ENCODE measurements around the gene AFF3. TPM values are rescaled to one million over a fixed set of nuclear protein-coding genes. Genes with fewer than 3 reads are reported as not detected.

AFF3 gene
- polyA plus RNA-seq, 1 donor (not counting 4 experiments of a cell fraction or from before 2014, with no cell fraction given) = not detected

DNA sequence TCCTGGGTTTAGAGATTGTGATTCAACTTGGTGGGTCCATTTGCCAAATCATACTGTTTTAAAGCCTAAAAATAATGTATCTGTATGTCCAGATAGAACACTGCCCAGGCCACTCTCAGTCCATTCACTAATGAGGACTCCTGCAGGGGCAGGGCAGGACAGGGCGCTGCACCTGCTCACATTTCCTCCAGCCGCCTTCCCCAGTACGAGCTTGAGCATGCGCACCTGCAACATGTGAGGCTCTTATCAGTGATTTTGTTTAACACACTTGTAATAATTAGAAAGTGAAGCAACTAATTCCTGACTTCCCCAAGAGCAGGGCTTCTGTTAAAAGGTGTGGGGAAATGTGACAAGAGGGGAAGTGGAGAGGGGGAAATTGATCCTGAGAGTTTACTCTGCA is 89.7 kb downstream of the AFF3 start:
- DNase-seq (ENCODE audit: low read depth, low spot score) = no peak
- Histone ChIP-seq H3K9me1 (ENCODE audit: control insufficient read depth, extremely low read depth, insufficient read depth, low read length) (no peaks in the 10 kb centered on the region), H3K27me3 (ENCODE audit: control insufficient read depth, extremely low read depth, insufficient read depth, low read length) (no peaks in the 10 kb centered on the region), H3K9me3 (ENCODE audit: control insufficient read depth, low read depth, low read length) (no peaks in the 10 kb centered on the region), H3K4me1 (ENCODE audit: control insufficient read depth, extremely low read depth, insufficient read depth, low read length) (no peaks in the 10 kb centered on the region), H3K9ac (ENCODE audit: control insufficient read depth, extremely low read depth, insufficient read depth, low read length) (no peak overlapping the region), H3K4me3 (ENCODE audit: control insufficient read depth in 2 of 3, extremely low read depth in 1 of 3, insufficient read depth in 2 of 3, low read depth in 1 of 3, low read length in 3 of 3) (no peak overlapping the region), H3K36me3 (ENCODE audit: control insufficient read depth in 2 of 2, extremely low read depth in 1 of 2, insufficient read depth in 2 of 2, low read length in 2 of 2) (no peaks in the 10 kb centered on the region), H3K79me2 (ENCODE audit: control insufficient read depth, insufficient read depth, low read length) (no peaks in the 10 kb centered on the region), H4K20me1 (ENCODE audit: control insufficient read depth, extremely low read depth, insufficient read depth, low read length) (no peaks in the 10 kb centered on the region), H3K4me2 (ENCODE audit: control insufficient read depth, extremely low read depth, insufficient read depth, low read depth, low read length) (no peak overlapping the region), H3K27ac (ENCODE audit: control insufficient read depth, insufficient read depth, low read length) (no peak overlapping the region), H2AFZ (ENCODE audit: control insufficient read depth, low read length) (no peak overlapping the region)
- TF ChIP-seq CTCF (optimal IDR thresholded peaks at IDR 0.05 in 1 of 3, IDR thresholded peaks at IDR 0.05 in 1 of 3, conservative IDR thresholded peaks at IDR 0.05 in 1 of 3; ENCODE audit: extremely low read depth in 1 of 3, insufficient read depth in 2 of 3, low read length in 3 of 3) (no peak), EZH2 (IDR thresholded peaks at IDR 0.05; ENCODE audit: low read length) (no peak)
- FAIRE-seq = no peak
- dilution Hi-C loops (cut with MboI; ENCODE audit: extremely low pct_ligation_motif_present, low sequenced_read_pairs) = no loop called here

DNA sequence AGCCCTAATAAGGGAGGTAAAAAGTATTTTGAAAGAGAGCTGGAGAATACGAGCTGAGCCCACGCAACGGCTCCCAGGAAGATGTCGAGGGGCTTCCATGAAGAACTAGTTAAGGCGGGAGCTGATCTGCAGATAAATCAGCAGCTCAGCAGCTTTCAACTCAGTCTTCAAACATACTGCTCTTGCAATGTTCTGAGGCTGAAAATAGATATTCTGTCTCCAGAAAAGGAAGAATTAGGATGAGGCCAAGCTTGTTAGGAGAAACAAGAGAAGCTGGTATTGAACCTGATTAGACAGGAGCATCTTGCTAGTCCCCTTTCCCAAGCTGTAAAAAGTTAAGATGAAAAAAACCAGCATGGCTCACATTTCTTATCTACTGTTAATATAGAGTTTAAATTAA is 91.1 kb downstream of the AFF3 start:
- TF ChIP-seq EZH2 (IDR thresholded peaks at IDR 0.05; ENCODE audit: low read length) = no peak
- TF ChIP-seq CTCF (optimal IDR thresholded peaks at IDR 0.05 in 1 of 3, IDR thresholded peaks at IDR 0.05 in 1 of 3, conservative IDR thresholded peaks at IDR 0.05 in 1 of 3; ENCODE audit: extremely low read depth in 1 of 3, insufficient read depth in 2 of 3, low read length in 3 of 3) = no peak
- H4K20me1 ChIP-seq (ENCODE audit: control insufficient read depth, extremely low read depth, insufficient read depth, low read length) = no peaks in the 10 kb centered on the region
- H3K4me3 ChIP-seq (ENCODE audit: control insufficient read depth in 2 of 3, extremely low read depth in 1 of 3, insufficient read depth in 2 of 3, low read depth in 1 of 3, low read length in 3 of 3) = no peak overlapping the region
- H3K9me3 ChIP-seq (ENCODE audit: control insufficient read depth, low read depth, low read length) = no peaks in the 10 kb centered on the region
- no peaks in the 10 kb centered on the region for H3K27me3 ChIP-seq (ENCODE audit: control insufficient read depth, extremely low read depth, insufficient read depth, low read length)
- dilution Hi-C loops (cut with MboI; ENCODE audit: extremely low pct_ligation_motif_present, low sequenced_read_pairs) = no loop called here
- no peaks in the 10 kb centered on the region for H3K79me2 ChIP-seq (ENCODE audit: control insufficient read depth, insufficient read depth, low read length)
- no peaks in the 10 kb centered on the region for H3K4me1 ChIP-seq (ENCODE audit: control insufficient read depth, extremely low read depth, insufficient read depth, low read length)
- H3K4me2 ChIP-seq (ENCODE audit: control insufficient read depth, extremely low read depth, insufficient read depth, low read depth, low read length) = no peak overlapping the region
- no peak overlapping the region for H3K27ac ChIP-seq (ENCODE audit: control insufficient read depth, insufficient read depth, low read length)
- H3K36me3 ChIP-seq (ENCODE audit: control insufficient read depth in 2 of 2, extremely low read depth in 1 of 2, insufficient read depth in 2 of 2, low read length in 2 of 2) = no peaks in the 10 kb centered on the region
- H3K9ac ChIP-seq (ENCODE audit: control insufficient read depth, extremely low read depth, insufficient read depth, low read length) = no peak overlapping the region
- H2AFZ ChIP-seq (ENCODE audit: control insufficient read depth, low read length) = no peak overlapping the region
- no peaks in the 10 kb centered on the region for H3K9me1 ChIP-seq (ENCODE audit: control insufficient read depth, extremely low read depth, insufficient read depth, low read length)
- DNase-seq (ENCODE audit: low read depth, low spot score) (no peak), FAIRE-seq (no peak)

Data from keratinocyte (primary cell).